Hematopoietic multipotent progenitor cell treated with erythropoietin and hydrocortisone succinate and interleukin-3 and kit ligand, for 17 days (in vitro differentiated cells): Measurements from ENCODE around the gene ST8SIA1.

Experiments used
- DNase-seq: peaks from one replicate; pipeline ENCODE4 v3.0.0-alpha.2; 2015; ENCODE audit warnings: low spot score

Gene ST8SIA1

GRCh38 chr12:22283006-22283506, 51.5 kb downstream of the ST8SIA1 start:
- no peak for DNase-seq

- DNase-seq: no peak
These were observed 52.2 kb downstream of the ST8SIA1 start for GRCh38 chr12:22282283-22282682.

- no peak for DNase-seq
These were observed 57.6 kb downstream of the ST8SIA1 start for GRCh38 chr12:22276867-22277266.

GRCh38 chr12:22276313-22276712, 58.2 kb downstream of the ST8SIA1 start:
- DNase-seq: no peak

GRCh38 chr12:22275843-22276242, 58.7 kb downstream of the ST8SIA1 start:
- DNase-seq: no peak

- no peak for DNase-seq
These were observed 62.0 kb downstream of the ST8SIA1 start for GRCh38 chr12:22272335-22273151.

GRCh38 chr12:22271023-22271422, 63.5 kb downstream of the ST8SIA1 start:
- DNase-seq: no peak

- DNase-seq: no peak
These were observed 65.5 kb downstream of the ST8SIA1 start for GRCh38 chr12:22268973-22269372.

GRCh38 chr12:22268406-22268805, 66.1 kb downstream of the ST8SIA1 start:
- DNase-seq: no peak

GRCh38 chr12:22266101-22266500, 68.4 kb downstream of the ST8SIA1 start:
- no peak for DNase-seq

- DNase-seq: no peak
These were observed 70.1 kb downstream of the ST8SIA1 start for GRCh38 chr12:22264380-22264779.

GRCh38 chr12:22262309-22262708, 72.2 kb downstream of the ST8SIA1 start:
- no peak for DNase-seq

- no peak for DNase-seq
These were observed 77.4 kb downstream of the ST8SIA1 start for GRCh38 chr12:22257100-22257499.

- no peak for DNase-seq
These were observed 77.9 kb downstream of the ST8SIA1 start for GRCh38 chr12:22256605-22257004.

- no peak for DNase-seq
These were observed 78.5 kb downstream of the ST8SIA1 start for GRCh38 chr12:22256041-22256441.

GRCh38 chr12:22255097-22255496, 79.4 kb downstream of the ST8SIA1 start:
- DNase-seq: no peak

- no peak for DNase-seq
These were observed 80.0 kb downstream of the ST8SIA1 start for GRCh38 chr12:22254478-22254877.

- no peak for DNase-seq
These were observed 82.5 kb downstream of the ST8SIA1 start for GRCh38 chr12:22252057-22252456.

GRCh38 chr12:22250762-22251161, 83.7 kb downstream of the ST8SIA1 start:
- DNase-seq: no peak

GRCh38 chr12:22248571-22249115, 85.9 kb downstream of the ST8SIA1 start:
- no peak for DNase-seq

GRCh38 chr12:22248121-22248520, 86.4 kb downstream of the ST8SIA1 start:
- DNase-seq: no peak

- DNase-seq: no peak
These were observed 88.2 kb downstream of the ST8SIA1 start for GRCh38 chr12:22246217-22246846.

GRCh38 chr12:22242726-22243125, 91.8 kb downstream of the ST8SIA1 start:
- DNase-seq: no peak
